HepG2 (cell line): Measurements from ENCODE around the gene CPLX1. TPM values are rescaled to one million over a fixed set of nuclear protein-coding genes. Genes with fewer than 3 reads are reported as not detected.
"Not testable (repeated sequence)": the region's sequence is repeated elsewhere in the genome, so short reads cannot be mapped to it uniquely, and the experiment has no call there.

Source experiments
- ATAC-seq: fragments of 200-7000 bp; cut with Tn5 transposase; 3 replicates; pipeline ENCODE4 v1.9.1; 2020; ENCODE audit warnings: mild to moderate bottlenecking, moderate library complexity
- BruUV-seq: library from RNA; stranded (reverse); fragments of 400-500 nt; replicated peaks from 2 replicates; lab custom pipeline; 2021; lab: Mats Ljungman, UMichigan
- CTCF ChIA-PET: fragments of 300-600 bp; formaldehyde crosslinking; extraction: SDS; loops from one replicate; lab custom pipeline; 2021; ENCODE audit warnings: low total read pairs, inconsistent platforms, low intra/inter-chr PET ratio; lab: Yijun Ruan, JAX
- POLR2A ChIA-PET: fragments of 350-600 bp; sonication (Branson Sonifier 250); formaldehyde crosslinking; loops from one replicate; lab custom pipeline; 2020; ENCODE audit warnings: antibody characterized with exemption, inconsistent platforms; lab: Yijun Ruan, JAX
- DNase-seq: peaks from one replicate; pipeline ENCODE4 v3.0.0-alpha.2; 2015; ENCODE audit warnings: low spot score
- FAIRE-seq: peaks from 3 replicates; lab custom pipeline; 2011; peaks lifted over from hg19 to GRCh38; lab: Jason Lieb, UNC
- H2AFZ ChIP-seq: one replicate; pipeline ENCODE4 v1.6.1; 2011; ENCODE audit warnings: low read length, inconsistent platforms
- H3K27ac ChIP-seq: fragments of 300-600 bp; 3 replicates; pipeline ENCODE4 v1.8.0; 2011; ENCODE audit warnings: mixed run types, mild to moderate bottlenecking, mixed read lengths, low read length, inconsistent platforms; ENCODE audit not compliant: insufficient read depth; ENCODE audit errors: extremely low read length
- H3K27me3 ChIP-seq, 2 experiments: fragments of 200-600 bp in 1 of 2; 2 replicates in 1 of 2; 3 replicates in 1 of 2; pipeline versions ENCODE4 v1.6.0 to v1.8.0; 2011; ENCODE audit warnings: low read length in 2 of 2, mild to moderate bottlenecking in 2 of 2, moderate library complexity in 2 of 2, inconsistent platforms in 1 of 2; ENCODE audit not compliant: insufficient read depth in 2 of 2, control insufficient read depth in 1 of 2
- H3K36me3 ChIP-seq, 2 experiments: fragments of 200-600 bp in 1 of 2; replicated peaks in 1 of 2; 2 replicates in 1 of 2; 3 replicates in 1 of 2; pipeline versions ENCODE4 v1.5.1 to v1.8.0; 2011; ENCODE audit warnings: low read length in 2 of 2, inconsistent platforms in 1 of 2; ENCODE audit not compliant: insufficient read depth in 2 of 2, control insufficient read depth in 1 of 2
- H3K4me1 ChIP-seq: 2 replicates; pipeline ENCODE4 v1.5.1; 2012; ENCODE audit warnings: low read length, inconsistent platforms; ENCODE audit not compliant: insufficient read depth
- H3K4me2 ChIP-seq: 2 replicates; pipeline ENCODE4 v1.6.0; 2011; ENCODE audit warnings: low read depth, low read length, inconsistent platforms
- H3K4me3 ChIP-seq, 3 experiments: fragments of 200-600 bp in 1 of 3; sonication (generic), shearing (Covaris generic) in 1 of 3; replicated peaks in 1 of 3; 2 replicates each; pipeline ENCODE4 v1.5.1; 2011 to 2016; ENCODE audit warnings: low read length in 3 of 3, inconsistent platforms in 2 of 3, low read depth in 2 of 3, mild to moderate bottlenecking in 2 of 3, control low read depth in 1 of 3, mixed read lengths in 1 of 3; ENCODE audit not compliant: insufficient read depth in 1 of 3
- H3K79me2 ChIP-seq: one replicate; pipeline ENCODE4 v1.6.1; 2011; ENCODE audit warnings: low read length, inconsistent platforms; ENCODE audit not compliant: insufficient read depth
- H3K9ac ChIP-seq: 2 replicates; pipeline ENCODE4 v1.6.0; 2011; ENCODE audit warnings: mild to moderate bottlenecking, low read depth, low read length, inconsistent platforms; ENCODE audit not compliant: insufficient read depth
- H3K9me3 ChIP-seq: 2 replicates; pipeline ENCODE4 v1.5.1; 2012; ENCODE audit warnings: mild to moderate bottlenecking, low read length
- H4K20me1 ChIP-seq: 2 replicates; pipeline ENCODE4 v1.6.0; 2011; ENCODE audit warnings: inconsistent platforms, mild to moderate bottlenecking, low read length, moderate library complexity; ENCODE audit not compliant: insufficient read depth
- ATM ChIP-seq: fragments of 450-650 bp; IDR thresholded peaks from 2 replicates; pipeline ENCODE4 v1.7.1; 2017; ENCODE audit warnings: mild to moderate bottlenecking, borderline replicate concordance
- IKZF5 ChIP-seq: IDR thresholded peaks from 2 replicates; pipeline ENCODE4 v1.6.1; 2018; ENCODE audit warnings: missing genetic modification reagents, mild to moderate bottlenecking, missing compliant biosample characterization
- KAT2B ChIP-seq: fragments of 150-350 bp; IDR thresholded peaks from 2 replicates; pipeline ENCODE4 v1.6.1; 2014; ENCODE audit warnings: low read depth, low read length, borderline replicate concordance
- SRSF1 ChIP-seq: fragments of 200-400 bp; formaldehyde crosslinking; optimal IDR thresholded peaks from 2 replicates; pipeline ENCODE3; 2017; ENCODE audit warnings: mild to moderate bottlenecking, low read depth, low read length, moderate library complexity
- ZNF326 ChIP-seq: sonication (generic); formaldehyde crosslinking; IDR thresholded peaks from 2 replicates; pipeline ENCODE4 v1.4.0; 2020; ENCODE audit warnings: missing genetic modification reagents, borderline replicate concordance
- ZNF432 ChIP-seq: sonication (generic); formaldehyde crosslinking; IDR thresholded peaks from 2 replicates; pipeline ENCODE4 v1.5.0; 2020; ENCODE audit warnings: missing genetic modification reagents, mild to moderate bottlenecking, borderline replicate concordance
- ZNF512B ChIP-seq: sonication (generic); formaldehyde crosslinking; IDR thresholded peaks from 2 replicates; pipeline ENCODE4 v1.5.1; 2020; ENCODE audit warnings: missing genetic modification reagents, mild to moderate bottlenecking, borderline replicate concordance
- ZNF547 ChIP-seq: sonication (generic); formaldehyde crosslinking; IDR thresholded peaks from 2 replicates; pipeline ENCODE4 v1.5.1; 2020; ENCODE audit warnings: mild to moderate bottlenecking, missing genetic modification reagents
- ZNF629 ChIP-seq: sonication (generic); formaldehyde crosslinking; conservative IDR thresholded peaks from 2 replicates; pipeline ENCODE4 v1.5.0; 2020; ENCODE audit warnings: missing genetic modification reagents
- WGBS: methylation state at CpG from one replicate; pipeline ENCODE4 v1.1.6; 2017; ENCODE audit warnings: low lambda C conversion rate; 5-methylcytosine and 5-hydroxymethylcytosine counted together
- in situ Hi-C: cut with HindIII; loops from 2 replicates; pipeline ENCODE4 v1.10.0; 2017; ENCODE audit warnings: low pct_unique_long_range_greater_than_20kb; ENCODE audit not compliant: extremely low pct_ligation_motif_present
- intact Hi-C: fragments of 100-400 bp; cut with micrococcal nuclease; formaldehyde crosslinking; loops from one replicate; pipeline ENCODE4 v1.10.0; 2022; ENCODE audit not compliant: unreplicated experiment
- polyA plus RNA-seq, 8 experiments: library from polyadenylated mRNA; depleted of rRNA in 3 of 8; stranded (reverse) in 7 of 8; unstranded in 1 of 8; fragments of >200 nt; fragmentation: Illumina TruSeq in 4 of 8; extraction: Trizol in 4 of 8; gene quantifications; 2 replicates each; pipeline versions ENCODE4 v1.2.1 to v1.2.3, GENCODE V29; 2011 to 2016; ENCODE audit warnings: low read depth in 4 of 8, missing spikeins in 1 of 8, mixed read lengths in 1 of 8; ENCODE audit not compliant: insufficient read depth in 1 of 8
- total RNA-seq, 5 experiments: library from RNA; depleted of rRNA; stranded (reverse); fragments of >200 nt; fragmentation: Illumina TruSeq; extraction: Trizol; gene quantifications; 2 replicates each; pipeline ENCODE4 v1.2.3, GENCODE V29; 2016; ENCODE audit warnings: low read depth in 1 of 5
- TF ChIP-seq, protein P1 (sequence below): sonication (generic); formaldehyde crosslinking; conservative IDR thresholded peaks from 2 replicates; pipeline ENCODE4 v1.4.0; 2020; ENCODE audit warnings: missing genetic modification reagents

Gene CPLX1
- total and polyA plus RNA-seq, 2 of the 13 experiments (the other 11 are each of a cell fraction or from before 2014, with no cell fraction given), result 0.18 TPM

DNA sequence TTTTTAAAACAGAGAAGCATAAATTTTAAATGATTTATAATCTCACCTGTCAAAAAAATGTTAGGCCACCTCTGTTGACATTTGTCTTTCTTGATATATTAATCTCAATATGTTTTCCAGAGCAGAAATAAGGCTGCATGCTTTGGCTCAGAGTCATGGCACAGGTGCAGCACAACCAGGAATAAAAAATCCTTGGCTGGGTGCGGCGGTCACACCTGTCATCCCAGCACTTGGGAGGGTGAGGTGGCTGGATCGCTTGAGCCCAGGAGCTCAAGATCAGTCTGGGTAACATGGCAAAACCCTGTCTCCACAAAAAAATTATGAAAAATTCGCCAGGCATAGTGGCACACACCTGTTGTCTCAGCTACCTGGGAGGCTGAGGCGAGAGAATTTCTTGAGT, 18.1 kb downstream of the CPLX1 start:
- Histone ChIP-seq H3K9me3 (no peaks in the 10 kb centered on the region), H3K4me3 (no peak overlapping the region), H3K79me2 (no peaks in the 10 kb centered on the region), H3K36me3 (no peaks in the 10 kb centered on the region), H3K27ac (no peak overlapping the region), H4K20me1 (no peaks in the 10 kb centered on the region), H2AFZ (no peak overlapping the region), H3K4me2 (no peak overlapping the region), H3K27me3 (peaks cover 0 to 13% of the 10 kb centered on the region in 2 experiments; a peak in 2 of 5 replicates), H3K4me1 (peaks cover 5% of the 10 kb centered on the region; the same call in 1 of the 2 replicates), H3K9ac (no peak overlapping the region)
- ChIA-PET CTCF (no interaction called here), POLR2A (no interaction called here)
- in situ Hi-C loops (no loop called here), intact Hi-C loops (no loop called here)
- BruUV-seq, result no TSS peak
- 59% methylated on average over 5 of the region's 5 CpGs for WGBS
- FAIRE-seq (no peak), DNase-seq (no peak), ATAC-seq (no peak)
- TF ChIP-seq ZNF326, result no peak
- TF ChIP-seq ZNF547 (CRISPR knock-in tag), result no peak
- TF ChIP-seq ZNF432 (CRISPR knock-in tag), result no peak
- no peak for TF ChIP-seq IKZF5 (CRISPR knock-in tag)
- no peak for TF ChIP-seq ATM
- TF ChIP-seq, protein P1, sequence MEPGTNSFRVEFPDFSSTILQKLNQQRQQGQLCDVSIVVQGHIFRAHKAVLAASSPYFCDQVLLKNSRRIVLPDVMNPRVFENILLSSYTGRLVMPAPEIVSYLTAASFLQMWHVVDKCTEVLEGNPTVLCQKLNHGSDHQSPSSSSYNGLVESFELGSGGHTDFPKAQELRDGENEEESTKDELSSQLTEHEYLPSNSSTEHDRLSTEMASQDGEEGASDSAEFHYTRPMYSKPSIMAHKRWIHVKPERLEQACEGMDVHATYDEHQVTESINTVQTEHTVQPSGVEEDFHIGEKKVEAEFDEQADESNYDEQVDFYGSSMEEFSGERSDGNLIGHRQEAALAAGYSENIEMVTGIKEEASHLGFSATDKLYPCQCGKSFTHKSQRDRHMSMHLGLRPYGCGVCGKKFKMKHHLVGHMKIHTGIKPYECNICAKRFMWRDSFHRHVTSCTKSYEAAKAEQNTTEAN (CRISPR knock-in tag), result no peak
- TF ChIP-seq ZNF512B (CRISPR knock-in tag), result no peak
- TF ChIP-seq KAT2B, result no peak
- TF ChIP-seq SRSF1, result no peak
- no peak for TF ChIP-seq ZNF629

- H3K4me1 ChIP-seq, H3K9ac ChIP-seq, H3K79me2 ChIP-seq, BruUV-seq, H3K4me2 ChIP-seq, H3K36me3 ChIP-seq, H3K9me3 ChIP-seq, H2AFZ ChIP-seq, in situ Hi-C loops, H3K4me3 ChIP-seq, intact Hi-C loops, CTCF ChIA-PET, POLR2A ChIA-PET, H3K27ac ChIP-seq, DNase-seq, H4K20me1 ChIP-seq, H3K27me3 ChIP-seq, ATAC-seq, FAIRE-seq: not testable (repeated sequence)
- WGBS, result 74% methylated on average over 4 of the region's 4 CpGs
Measured at GRCh38 chr4:806979-807378, 18.9 kb downstream of the CPLX1 start.
